ENCODE data around the gene EIF5A2.
"Not testable (repeated sequence)": the region's sequence is repeated elsewhere in the genome, so short reads cannot be mapped to it uniquely, and the experiment has no call there.

EIF5A2 gene
- 2.4 to 6.7 (median 4.7) reads per million in 18 experiments for total RNA-seq

DNA sequence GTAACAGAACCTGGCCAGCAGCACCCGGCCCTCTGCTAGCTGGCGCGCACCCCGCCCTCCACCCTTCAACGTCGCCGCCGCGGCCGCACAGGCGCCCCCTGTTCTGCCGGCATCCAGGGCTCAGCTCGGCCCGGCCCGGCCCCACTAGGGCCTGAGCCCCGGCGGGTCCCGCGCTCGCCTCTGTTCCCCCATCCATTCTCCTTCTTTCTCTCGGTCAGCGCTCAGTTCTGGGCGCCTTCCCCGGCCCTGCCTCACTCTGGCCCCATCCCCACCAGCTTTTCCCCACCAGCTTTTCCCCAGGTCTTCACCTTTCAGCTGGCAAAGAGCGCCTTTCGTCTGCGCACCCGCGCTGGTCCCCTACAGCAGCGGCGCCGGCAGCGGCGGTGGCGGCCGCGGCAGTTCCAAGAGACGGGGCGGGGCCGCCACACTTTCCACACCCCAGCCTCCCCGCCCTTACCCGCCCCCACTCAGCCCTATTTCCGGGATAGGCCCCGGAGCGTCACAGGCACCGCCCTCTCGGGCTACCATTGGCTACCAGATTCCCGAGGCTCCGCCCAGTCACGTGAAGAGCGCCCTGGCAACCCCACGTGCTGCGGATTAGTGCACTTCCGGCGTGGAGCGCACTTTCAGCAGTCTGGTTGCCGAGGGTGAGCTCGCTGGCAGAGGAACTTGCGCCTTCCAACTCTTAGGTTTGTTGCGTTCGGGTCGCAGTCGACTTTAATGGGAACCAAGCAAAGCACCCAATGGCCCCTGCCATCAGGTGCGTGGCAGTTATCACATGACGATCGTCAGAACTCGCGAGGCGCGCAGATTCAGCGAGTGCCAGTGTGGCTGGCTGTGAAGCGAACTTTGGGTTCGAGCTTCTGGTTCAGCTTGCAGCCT, at the start of gene EIF5A2:
Gene EIF5A2, minus strand, starts transcription at position 403 of the 882 bp plus-strand sequence. CDS start 831 bp downstream, outside the sequence.
- DNase-seq: peak; percentile 92 to 94

DNA sequence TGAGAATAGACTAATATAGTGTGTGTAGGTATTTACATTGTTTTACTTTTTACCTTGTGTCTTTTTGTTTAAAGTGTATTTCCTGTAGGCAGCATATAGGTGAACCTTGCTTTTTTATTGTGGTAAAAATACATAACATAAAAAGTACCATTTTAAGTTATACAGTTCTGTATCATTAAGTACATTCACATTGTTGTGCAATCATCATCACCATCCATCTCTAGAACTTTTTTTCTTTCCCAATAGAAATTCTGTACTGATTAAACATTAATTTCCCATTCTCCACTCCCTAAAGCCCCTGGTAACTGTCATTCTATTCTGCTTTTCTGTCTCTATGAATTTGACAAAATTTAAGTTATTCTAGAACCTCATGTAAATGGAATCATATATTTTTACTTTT, 48.2 kb upstream of the EIF5A2 start:
- no peak for DNase-seq

DNA sequence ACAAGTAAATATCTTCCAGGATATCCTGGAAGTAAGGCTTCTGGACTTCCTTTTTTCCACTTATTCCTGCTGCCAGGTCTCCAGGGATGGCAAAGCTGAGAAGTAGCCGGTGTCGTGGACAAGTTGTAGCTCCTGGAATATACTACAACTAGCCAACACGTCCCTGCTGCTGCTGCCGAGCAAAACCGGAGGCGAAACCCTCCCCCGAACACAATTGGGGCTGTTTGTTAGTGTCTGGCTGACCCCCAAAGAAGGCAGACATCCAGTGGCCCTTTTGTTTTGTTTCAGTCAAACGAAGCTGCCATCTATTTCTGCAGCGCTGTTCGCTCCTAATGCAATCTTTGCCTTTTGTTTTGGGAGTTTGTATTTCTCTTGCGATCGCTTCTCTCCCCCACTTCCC, 45.3 kb upstream of the EIF5A2 start:
- DNase-seq: no peak

DNA sequence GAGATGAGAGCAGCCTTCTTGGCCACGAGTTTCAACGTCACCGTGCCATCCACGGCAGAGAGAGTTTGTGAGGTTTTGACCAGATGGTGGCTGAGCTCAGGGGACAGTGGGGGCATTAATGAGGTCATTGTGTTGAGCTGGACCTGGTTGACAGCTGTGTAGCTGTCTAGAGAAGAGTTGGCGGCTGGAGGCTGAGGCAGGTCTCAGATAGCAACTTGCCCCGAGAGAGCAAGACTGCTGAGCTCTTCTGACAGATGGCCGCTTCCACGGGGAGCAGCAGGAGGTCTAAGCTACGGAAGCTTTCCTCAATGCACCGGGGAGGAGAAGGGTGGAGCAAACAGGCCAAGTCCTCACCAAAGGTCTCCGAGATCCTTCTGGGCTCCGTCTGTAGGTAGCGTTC, 44.8 kb upstream of the EIF5A2 start:
- DNase-seq: no peak

DNA sequence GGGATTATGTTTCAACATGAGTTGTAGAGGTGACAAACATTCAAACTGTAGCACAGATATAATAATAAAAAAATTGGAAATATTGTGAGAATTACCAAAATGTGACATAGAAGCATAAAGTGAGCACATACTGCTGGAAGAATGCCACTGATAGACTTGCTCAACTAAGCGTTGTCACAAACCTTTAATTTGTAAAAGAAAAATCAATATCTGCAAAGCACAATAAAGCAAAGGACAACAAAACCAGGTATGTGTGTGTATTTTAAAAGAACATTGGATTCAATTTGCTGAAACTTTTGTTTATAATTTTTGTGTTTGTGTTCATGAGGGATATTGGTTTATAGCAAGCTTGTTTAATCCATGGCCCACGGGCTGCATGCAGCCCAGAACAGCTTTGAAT, 40.8 kb upstream of the EIF5A2 start:
- DNase-seq: no peak

DNA sequence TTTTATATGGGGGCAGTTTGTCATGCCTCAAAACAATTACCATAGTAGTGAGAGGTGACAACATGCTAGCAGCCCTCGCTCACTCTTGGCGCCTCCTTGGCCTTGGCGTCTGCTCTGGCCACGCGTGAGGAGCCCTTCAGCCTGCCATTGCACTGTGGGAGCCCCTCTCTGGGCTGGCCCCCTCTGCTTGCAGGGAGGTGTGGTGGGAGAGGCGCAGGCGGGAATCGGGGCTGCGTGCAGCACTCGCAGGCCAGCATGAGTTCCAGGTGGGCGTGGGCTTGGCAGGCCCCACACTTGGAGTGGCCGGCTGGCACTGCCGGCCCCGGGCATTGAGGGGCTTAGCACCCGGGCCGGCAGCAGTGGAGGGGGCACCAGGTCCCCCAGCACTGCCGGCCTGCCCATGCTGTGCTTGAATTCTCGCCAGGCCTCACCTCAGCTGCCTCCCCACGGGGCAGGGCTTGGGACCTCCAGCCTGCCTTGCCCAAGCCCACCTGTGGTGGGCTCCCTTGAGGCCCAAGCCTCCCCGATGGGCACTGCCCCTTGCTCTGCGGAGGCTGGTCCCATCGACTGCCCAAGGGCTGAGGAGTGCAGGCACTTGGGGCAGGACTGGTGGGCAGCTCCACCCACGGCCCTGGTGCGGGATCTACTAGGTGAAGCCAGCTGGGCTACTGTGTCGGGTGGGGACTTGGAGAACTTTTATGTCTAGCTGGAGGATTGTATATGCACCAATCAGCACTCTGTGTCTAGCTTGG, 38.8 kb upstream of the EIF5A2 start:
- no peak for DNase-seq

DNA sequence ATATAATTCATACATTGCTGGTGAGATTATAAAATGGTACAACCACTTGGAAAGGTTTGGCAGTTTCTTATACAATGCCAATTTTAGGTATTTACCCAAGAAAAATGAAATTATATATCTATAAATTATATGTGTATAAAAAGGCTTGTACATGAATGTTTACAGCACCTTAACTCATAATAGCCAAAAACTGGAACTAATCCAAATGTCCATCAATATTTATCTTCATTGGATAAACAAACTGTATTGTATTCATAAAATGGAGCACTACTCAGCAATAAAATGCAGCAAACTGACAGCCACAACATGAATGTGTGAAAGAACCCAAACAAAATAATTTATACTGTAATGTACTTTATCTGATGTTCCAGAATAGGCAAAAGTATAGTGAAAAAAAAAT, 33.6 kb upstream of the EIF5A2 start:
- no peak for DNase-seq

DNA sequence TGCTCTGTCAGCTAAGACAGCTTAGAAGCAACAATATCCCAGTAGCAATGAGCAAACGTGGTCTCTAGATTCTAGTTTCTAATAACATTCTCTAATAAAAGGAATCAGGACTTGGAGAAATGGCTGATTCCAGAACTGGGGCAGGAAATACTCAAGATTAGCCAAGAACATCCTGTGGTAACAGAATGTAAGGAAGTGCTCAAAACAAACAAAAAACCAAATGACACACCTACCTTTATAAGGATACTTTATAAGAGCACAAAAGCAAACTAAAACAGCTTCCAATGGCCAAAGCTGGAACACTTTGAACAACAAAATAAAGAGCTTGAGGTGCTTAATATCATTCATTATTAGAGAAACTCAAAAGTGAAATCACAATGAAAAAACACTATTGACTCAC, 33.1 kb upstream of the EIF5A2 start:
- no peak for DNase-seq

DNA sequence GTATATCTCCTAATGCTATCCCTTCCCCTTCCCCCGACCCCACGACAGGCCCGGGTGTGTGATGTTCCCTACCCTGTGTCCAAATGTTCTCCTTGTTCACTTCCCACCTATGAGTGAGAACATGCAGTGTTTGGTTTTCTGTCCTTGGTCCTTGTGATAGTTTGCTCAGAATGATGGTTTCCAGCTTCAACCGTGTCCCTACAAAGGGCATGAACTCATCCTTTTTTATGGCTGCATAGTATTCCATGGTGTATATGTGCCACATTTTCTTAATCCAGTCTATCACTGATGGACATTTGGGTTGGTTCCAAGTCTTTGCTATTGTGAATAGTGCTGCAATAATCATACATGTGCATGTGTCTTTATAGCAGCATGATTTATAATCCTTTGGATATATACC, 24.6 kb upstream of the EIF5A2 start:
- not testable (repeated sequence) for DNase-seq

DNA sequence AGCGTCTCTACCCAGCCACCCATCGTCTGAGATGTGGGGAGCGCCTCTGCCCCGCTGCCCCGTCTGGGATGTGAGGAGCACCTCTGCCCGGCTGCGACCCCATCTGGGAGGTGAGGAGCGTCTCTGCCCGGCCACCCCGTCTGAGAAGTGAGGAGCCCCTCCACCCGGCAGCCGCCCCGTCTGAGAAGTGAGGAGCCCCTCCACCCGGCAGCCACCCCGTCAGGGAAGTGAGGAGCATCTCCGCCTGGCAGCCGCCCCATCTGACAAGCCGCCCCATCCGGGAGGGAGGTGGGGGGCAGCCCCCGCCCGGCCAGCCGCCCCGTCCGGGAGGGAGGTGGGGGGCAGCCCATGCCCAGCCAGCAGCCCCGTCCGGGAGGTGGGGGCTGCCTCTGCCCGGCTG, 15.1 kb upstream of the EIF5A2 start:
- not testable (repeated sequence) for DNase-seq

DNA sequence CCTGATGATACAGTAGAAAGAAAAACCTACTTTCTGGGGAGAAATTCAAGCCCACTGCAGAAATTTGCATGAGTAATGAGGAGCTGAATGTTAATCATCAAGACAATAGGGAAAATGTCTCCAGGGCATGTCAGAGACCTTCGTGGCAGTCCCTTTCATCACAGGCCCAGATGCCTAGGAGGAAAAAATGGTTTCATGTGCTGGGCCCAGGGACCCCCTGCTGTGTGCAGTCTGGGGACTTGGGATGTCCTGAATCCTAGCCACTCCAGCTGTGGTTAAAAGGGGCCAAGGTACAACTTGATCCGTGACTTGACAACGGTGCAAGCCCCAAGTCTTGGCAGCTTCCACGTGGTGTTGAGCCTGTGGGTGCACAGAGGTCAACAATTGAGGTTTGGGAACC, 10.3 kb upstream of the EIF5A2 start:
- no peak for DNase-seq

DNA sequence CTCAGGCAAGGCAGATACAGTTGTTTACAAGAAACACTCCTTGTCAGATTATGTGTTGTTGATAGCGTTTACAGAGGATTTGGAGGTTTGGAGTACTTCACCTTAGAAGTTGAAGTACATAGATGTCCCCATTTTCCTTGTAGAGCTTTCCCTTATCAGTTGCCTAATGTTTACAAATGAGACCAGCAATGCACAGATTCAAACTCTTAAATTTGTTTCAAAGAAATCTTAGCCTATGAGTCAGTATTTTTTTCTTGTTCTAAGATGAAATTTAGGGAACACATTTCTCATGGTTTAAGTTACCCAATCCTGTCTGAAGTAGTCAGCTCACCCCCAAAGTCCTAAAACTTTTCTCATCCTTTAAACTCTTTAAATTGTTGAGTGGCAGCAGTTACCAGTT, 6.3 kb upstream of the EIF5A2 start:
- DNase-seq: no peak

DNA sequence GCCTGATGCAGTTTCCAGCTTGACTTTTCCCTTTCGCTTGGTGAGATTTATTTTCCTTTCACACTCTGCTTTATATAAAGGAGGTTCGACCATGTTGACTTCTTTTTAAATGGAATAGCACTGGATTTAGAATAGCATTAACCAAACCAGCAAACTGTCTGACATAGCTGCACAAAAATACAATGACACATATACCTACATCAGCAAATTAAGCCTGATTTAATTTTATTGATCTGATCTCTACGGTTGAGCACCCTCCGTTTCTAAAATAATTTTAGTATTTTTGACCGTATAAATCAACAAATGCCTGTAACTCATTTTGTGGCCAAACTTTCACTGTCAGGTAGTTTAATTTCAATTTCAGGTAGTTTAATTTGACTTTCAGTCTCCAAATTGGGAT, 5.8 kb upstream of the EIF5A2 start:
- no peak for DNase-seq

DNA sequence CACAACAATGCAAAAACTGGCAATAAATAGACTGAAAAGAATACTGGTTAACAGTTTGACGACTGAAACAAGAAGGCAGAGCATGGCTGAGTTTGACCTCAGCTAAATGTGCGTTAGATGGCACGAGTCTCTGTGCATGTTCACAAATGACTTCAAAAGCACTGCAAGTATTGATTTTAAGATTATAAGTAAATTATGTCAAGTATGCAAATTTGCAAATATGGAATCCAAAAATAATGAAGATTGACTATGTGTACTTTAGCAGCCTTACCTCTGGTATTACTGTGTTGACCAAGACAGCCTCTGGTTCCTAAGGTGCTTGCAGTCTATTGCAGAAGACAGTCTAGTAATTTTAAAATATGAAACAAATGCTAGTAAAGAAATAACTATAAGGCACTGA, 2.6 kb upstream of the EIF5A2 start:
- no peak for DNase-seq

DNA sequence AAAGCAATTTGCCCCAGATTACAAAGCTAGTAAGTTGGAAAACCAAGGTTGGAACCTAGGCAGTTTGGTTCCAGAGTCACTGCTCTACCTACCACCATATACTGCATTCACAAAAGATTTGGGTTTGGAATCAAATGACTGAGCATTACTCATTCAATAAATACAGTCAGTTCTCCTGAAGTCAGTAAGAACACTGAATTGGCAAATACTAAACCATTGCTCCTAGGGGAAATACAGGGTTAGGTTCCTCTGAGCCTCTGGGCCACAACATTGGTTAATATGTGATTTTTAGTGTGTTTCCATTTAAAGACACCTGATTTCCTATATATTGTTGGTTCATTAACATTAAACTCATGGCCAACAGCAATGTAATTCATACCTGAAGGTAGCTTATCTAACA, 2.1 kb upstream of the EIF5A2 start:
- DNase-seq: no peak

DNA sequence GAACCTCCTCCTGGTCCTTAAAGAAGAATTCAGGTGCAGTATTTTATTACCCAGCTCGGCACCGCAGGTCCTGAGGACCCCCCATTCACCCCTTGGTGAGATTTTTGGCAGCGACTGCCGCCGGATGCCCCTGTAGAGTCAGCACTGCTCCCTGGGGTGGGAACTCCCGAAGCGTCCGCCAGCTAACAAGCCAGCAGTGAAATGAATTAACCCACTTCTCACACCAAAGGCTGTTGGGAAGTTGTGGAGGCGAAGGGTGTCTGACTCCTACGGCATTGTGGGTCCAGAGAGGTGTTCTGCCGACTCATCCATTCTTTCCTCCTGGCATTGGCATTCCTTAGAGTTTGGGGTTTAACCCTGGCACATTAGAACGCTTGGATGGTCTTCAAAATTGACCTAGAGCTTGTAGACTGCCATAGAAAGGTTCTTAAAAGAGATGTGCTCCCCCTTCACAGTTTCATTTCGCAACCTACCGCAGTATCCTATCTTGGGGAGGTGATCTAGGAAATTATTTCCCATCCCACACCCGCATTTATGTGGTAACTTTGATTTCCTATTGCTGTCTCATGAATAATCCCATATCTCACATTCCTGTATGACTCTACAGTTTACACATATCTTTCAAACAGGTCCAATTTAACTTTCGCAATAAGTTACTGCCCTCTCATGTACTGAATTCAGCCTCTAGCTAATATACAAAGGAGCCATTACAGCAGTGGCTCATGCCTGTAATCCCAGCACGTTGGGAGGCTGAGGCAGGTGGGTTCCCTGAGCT, 879 bp upstream of the EIF5A2 start:
- no peak for DNase-seq

DNA sequence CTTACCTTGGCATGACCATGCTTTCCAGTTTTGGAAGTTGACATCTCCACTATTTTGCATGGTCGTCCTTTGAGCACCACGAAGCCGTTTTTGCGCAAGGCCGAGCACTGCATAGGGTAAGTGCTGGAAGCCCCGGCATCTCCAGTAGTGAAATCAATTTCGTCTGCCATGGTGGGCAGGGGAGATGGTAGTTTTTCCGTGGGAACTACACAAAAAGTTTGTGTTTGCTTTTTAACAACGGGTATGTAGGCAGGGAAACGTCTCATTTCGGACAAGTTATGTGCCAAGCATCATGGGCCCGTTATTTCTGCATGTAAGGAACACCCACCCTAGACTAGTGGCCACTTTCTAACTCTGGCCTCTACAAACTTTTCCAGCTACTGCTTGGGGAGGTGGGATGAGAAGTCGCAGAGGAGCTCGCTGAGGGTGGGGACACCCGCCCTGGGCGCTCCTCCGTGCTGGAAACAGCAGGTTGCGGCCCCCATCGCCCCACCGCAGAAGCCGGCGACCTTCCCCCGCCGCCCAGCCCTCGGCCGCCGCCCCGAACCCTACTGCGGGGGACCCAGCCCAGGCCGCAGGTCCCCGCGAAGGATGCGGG, 701 bp downstream of the EIF5A2 start:
- DNase-seq: no peak

DNA sequence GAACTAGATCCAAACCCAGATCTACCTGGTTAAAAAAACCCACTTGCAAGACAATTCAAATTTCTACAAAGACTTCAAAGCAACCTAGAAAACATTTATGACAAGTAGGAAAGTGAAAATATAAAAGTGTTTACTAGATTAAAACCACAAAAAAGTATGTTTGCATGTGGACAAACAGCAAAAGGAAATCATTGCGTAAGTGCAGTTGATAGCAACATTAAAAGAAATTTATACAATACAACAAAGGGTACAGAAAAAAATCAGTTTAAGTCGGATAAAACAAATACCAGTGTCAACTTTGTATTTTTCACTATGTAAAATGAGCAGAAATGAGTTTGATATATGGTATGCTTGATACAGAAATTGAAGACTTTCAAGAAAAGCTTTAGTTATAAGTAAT, 2.6 kb downstream of the EIF5A2 start:
- DNase-seq: no peak

DNA sequence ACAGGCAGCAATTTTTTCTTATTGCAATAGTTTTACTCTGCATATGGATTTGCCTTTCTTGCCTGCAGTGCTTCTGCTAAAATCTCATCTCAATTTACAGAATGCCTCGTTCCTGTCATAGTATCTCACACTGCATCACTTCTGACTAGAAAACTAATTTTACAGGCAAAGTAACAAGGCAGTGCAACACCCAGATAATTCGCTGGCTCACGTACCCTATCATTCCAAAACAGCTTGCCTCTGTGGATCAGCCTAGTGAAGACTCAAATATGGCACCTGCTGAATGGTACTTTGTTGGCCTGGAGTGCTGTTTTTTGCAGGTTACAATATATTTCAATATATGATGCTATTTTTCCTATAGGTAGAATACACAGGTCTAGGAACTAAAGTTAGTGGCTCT, 5.3 kb downstream of the EIF5A2 start:
- DNase-seq: no peak

DNA sequence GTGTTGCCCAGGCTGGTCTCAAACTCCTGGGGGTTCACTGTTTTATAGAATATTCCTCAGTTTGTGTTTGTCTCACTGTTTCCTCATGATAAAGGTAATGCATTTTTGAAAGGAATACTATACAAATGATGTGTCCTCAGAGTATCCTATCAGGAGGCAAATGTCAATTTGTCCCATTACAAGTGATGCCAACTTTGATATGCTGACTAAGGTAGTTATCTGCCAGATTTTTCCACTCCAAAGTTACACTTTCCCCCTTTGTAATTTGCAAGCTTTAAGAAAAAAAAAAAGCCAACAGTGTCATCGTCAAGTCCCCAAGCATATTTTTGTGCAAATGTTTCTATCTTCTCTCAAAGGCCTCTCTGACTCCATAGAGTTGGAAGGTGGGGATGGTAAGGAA, 9.0 kb downstream of the EIF5A2 start:
- no peak for DNase-seq

DNA sequence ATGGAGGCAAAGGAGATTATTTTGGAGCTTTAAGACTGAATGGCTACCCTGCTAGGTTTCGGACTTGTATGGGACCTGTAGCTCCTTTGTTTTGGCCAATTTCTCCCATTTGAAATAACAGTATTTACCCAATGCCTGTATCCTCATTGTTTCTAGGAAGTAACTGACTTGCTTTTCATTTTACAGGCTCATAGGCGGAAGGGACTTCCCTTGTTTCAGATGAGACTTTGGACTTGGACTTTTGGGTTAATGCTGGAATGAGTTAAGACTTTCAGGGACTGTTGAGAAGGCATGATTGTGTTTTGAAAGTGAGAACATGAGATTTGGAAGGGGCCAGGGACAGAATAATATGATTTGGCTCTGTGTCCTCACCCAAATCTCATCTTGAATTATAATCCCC, 10.5 kb downstream of the EIF5A2 start:
- no peak for DNase-seq

DNA sequence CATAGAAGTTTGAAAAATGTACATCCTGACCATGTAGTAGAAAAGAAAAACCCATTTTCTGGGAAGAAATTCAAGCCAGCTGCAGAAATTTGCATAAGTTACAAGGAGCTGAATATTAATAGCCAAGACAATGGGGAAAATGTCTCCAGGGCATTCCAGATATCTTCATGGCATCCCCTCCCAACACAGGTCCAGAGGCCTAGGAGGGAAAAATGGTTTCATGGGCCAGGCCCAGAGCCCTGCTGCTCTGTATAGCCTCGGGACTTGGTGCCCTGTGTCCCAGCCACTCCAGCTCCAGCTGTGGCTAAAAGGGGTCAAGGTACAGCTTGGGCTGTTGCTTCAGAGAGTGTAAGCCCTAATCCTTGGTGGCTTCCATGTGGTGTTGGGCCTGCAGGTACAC, 11.2 kb downstream of the EIF5A2 start:
- DNase-seq: not testable (repeated sequence)

DNA sequence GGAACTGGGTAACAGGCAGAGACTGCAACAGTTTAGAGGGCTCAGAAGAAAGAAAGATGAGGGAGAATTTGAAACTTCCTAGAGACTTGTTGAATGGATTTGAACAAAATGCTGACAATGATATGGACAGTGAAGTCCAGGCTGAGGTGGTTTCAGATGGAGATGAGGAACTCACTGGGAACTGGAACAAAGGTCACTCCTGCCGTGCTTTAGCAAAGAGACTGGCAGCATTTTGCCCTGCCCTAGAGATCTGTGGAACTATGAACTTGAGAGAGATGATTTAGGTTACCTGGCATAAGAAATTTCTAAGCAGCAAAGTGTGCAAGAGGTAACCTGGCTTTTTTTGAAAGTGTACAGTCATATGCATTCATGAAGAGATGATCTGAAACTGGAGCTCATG, 11.7 kb downstream of the EIF5A2 start:
- DNase-seq: no peak
